Measurements from ENCODE around the gene TMEM138. TPM values are rescaled to one million over a fixed set of nuclear protein-coding genes. Genes with fewer than 3 reads are reported as not detected.

The TMEM138 gene
- total and polyA plus RNA-seq, 4 donors = 31.9 to 71.3 (median 39.8) TPM

- Histone ChIP-seq H3K4me3 (ENCODE audit: low read length in 2 of 2) (no peak overlapping the region), H3K27me3 (ENCODE audit: control insufficient read depth in 1 of 2, insufficient read depth in 2 of 2, low read length in 1 of 2) (no peaks in the 10 kb centered on the region), H3K27ac (ENCODE audit: low read depth in 1 of 2, low read length in 2 of 2) (no peak overlapping the region), H3K4me1 (ENCODE audit: control insufficient read depth in 1 of 2, insufficient read depth in 2 of 2, low read length in 2 of 2) (no peaks in the 10 kb centered on the region), H3K36me3 (ENCODE audit: control insufficient read depth in 1 of 2, insufficient read depth in 2 of 2, low read length in 1 of 2) (peaks cover 17 to 19% of the 10 kb centered on the region in 2 donors), H3K9me3 (ENCODE audit: control insufficient read depth, low read length) (no peaks in the 10 kb centered on the region)
- intact Hi-C loops (cut with DNase I) = no loop called here
- no peak for ATAC-seq (ENCODE audit: low FRiP score)
- DNase-seq = peak in 1 of 2 donors; percentile 26
- WGBS, 2 donors = 92 to 96% methylated on average over 7 of the region's 7 CpGs
Observed at GRCh38 chr11:61368646-61369045, 6.5 kb downstream of the TMEM138 start.

GRCh38 chr11:61369372-61370348 is 7.5 kb downstream of the TMEM138 start:
- ATAC-seq (ENCODE audit: low FRiP score) = peak; percentile 87
- H3K27ac ChIP-seq (ENCODE audit: low read depth in 1 of 2, low read length in 2 of 2) = no peak overlapping the region

GRCh38 chr11:61370349-61371005 is 8.3 kb downstream of the TMEM138 start:
- DNase-seq (no peak), ATAC-seq (ENCODE audit: low FRiP score) (no peak)
- Histone ChIP-seq H3K9me3 (ENCODE audit: control insufficient read depth, low read length) (no peaks in the 10 kb centered on the region), H3K4me1 (ENCODE audit: control insufficient read depth in 1 of 2, insufficient read depth in 2 of 2, low read length in 2 of 2) (no peaks in the 10 kb centered on the region), H3K36me3 (ENCODE audit: control insufficient read depth in 1 of 2, insufficient read depth in 2 of 2, low read length in 1 of 2) (peaks cover 13 to 17% of the 10 kb centered on the region in 2 donors), H3K27me3 (ENCODE audit: control insufficient read depth in 1 of 2, insufficient read depth in 2 of 2, low read length in 1 of 2) (no peaks in the 10 kb centered on the region), H3K4me3 (ENCODE audit: low read length in 2 of 2) (no peak overlapping the region), H3K27ac (ENCODE audit: low read depth in 1 of 2, low read length in 2 of 2) (no peak overlapping the region)
- intact Hi-C loops (cut with DNase I) = no loop called here
- 90 to 93% methylated on average over 8 of the region's 8 CpGs for WGBS, 2 donors

More at GRCh38 chr11:61369372-61370348, 7.5 kb downstream of the TMEM138 start:
- Histone ChIP-seq H3K27me3 (ENCODE audit: control insufficient read depth in 1 of 2, insufficient read depth in 2 of 2, low read length in 1 of 2) (no peaks in the 10 kb centered on the region), H3K4me3 (ENCODE audit: low read length in 2 of 2) (no peak overlapping the region), H3K36me3 (ENCODE audit: control insufficient read depth in 1 of 2, insufficient read depth in 2 of 2, low read length in 1 of 2) (peaks cover 14 to 17% of the 10 kb centered on the region in 2 donors), H3K9me3 (ENCODE audit: control insufficient read depth, low read length) (no peaks in the 10 kb centered on the region), H3K4me1 (ENCODE audit: control insufficient read depth in 1 of 2, insufficient read depth in 2 of 2, low read length in 2 of 2) (no peaks in the 10 kb centered on the region)
- peak in 1 of 2 donors; percentile 73 for DNase-seq
- intact Hi-C loops (cut with DNase I) = no loop called here
- 77 to 81% methylated on average over 9 of the region's 9 CpGs for WGBS, 2 donors

GRCh38 chr11:61372659-61373420 is 10.7 kb downstream of the TMEM138 start:
- WGBS, 2 donors = 61 to 62% methylated on average over 8 of the region's 8 CpGs
- no peaks in the 10 kb centered on the region for H3K27me3 ChIP-seq (ENCODE audit: control insufficient read depth in 1 of 2, insufficient read depth in 2 of 2, low read length in 1 of 2)
- peaks cover 6 to 7% of the 10 kb centered on the region in 2 donors for H3K36me3 ChIP-seq (ENCODE audit: control insufficient read depth in 1 of 2, insufficient read depth in 2 of 2, low read length in 1 of 2)
- H3K9me3 ChIP-seq (ENCODE audit: control insufficient read depth, low read length) = no peaks in the 10 kb centered on the region
- DNase-seq (no peak), ATAC-seq (ENCODE audit: low FRiP score) (no peak)
- H3K27ac ChIP-seq (ENCODE audit: low read depth in 1 of 2, low read length in 2 of 2) = no peak overlapping the region
- H3K4me1 ChIP-seq (ENCODE audit: control insufficient read depth in 1 of 2, insufficient read depth in 2 of 2, low read length in 2 of 2) = no peaks in the 10 kb centered on the region
- intact Hi-C loops (cut with DNase I) = no loop called here
- H3K4me3 ChIP-seq (ENCODE audit: low read length in 2 of 2) = no peak overlapping the region

- no peak overlapping the region for H3K27ac ChIP-seq (ENCODE audit: low read depth in 1 of 2, low read length in 2 of 2)
- no peaks in the 10 kb centered on the region for H3K36me3 ChIP-seq (ENCODE audit: control insufficient read depth in 1 of 2, insufficient read depth in 2 of 2, low read length in 1 of 2)
- no peak overlapping the region for H3K4me3 ChIP-seq (ENCODE audit: low read length in 2 of 2)
- ATAC-seq (ENCODE audit: low FRiP score) = no peak
- WGBS, 2 donors = 62 to 66% methylated on average over 6 of the region's 6 CpGs
- no peaks in the 10 kb centered on the region for H3K9me3 ChIP-seq (ENCODE audit: control insufficient read depth, low read length)
- peaks cover 0 to 5% of the 10 kb centered on the region in 2 donors for H3K4me1 ChIP-seq (ENCODE audit: control insufficient read depth in 1 of 2, insufficient read depth in 2 of 2, low read length in 2 of 2)
- H3K27me3 ChIP-seq (ENCODE audit: control insufficient read depth in 1 of 2, insufficient read depth in 2 of 2, low read length in 1 of 2) = no peaks in the 10 kb centered on the region
- DNase-seq = no peak
- intact Hi-C loops (cut with DNase I) = no loop called here
Observed at GRCh38 chr11:61375761-61376108, 13.6 kb downstream of the TMEM138 start.

GRCh38 chr11:61377461-61378160 is 15.4 kb downstream of the TMEM138 start:
- H3K27ac ChIP-seq (ENCODE audit: low read depth in 1 of 2, low read length in 2 of 2) = no peak overlapping the region
- intact Hi-C loops (cut with DNase I) = no loop called here
- DNase-seq (no peak), ATAC-seq (ENCODE audit: low FRiP score) (no peak)
- no peaks in the 10 kb centered on the region for H3K9me3 ChIP-seq (ENCODE audit: control insufficient read depth, low read length)
- no peak overlapping the region for H3K4me3 ChIP-seq (ENCODE audit: low read length in 2 of 2)
- H3K4me1 ChIP-seq (ENCODE audit: control insufficient read depth in 1 of 2, insufficient read depth in 2 of 2, low read length in 2 of 2) = peaks cover 0 to 5% of the 10 kb centered on the region in 2 donors
- no peaks in the 10 kb centered on the region for H3K27me3 ChIP-seq (ENCODE audit: control insufficient read depth in 1 of 2, insufficient read depth in 2 of 2, low read length in 1 of 2)
- WGBS, 2 donors = 92 to 94% methylated on average over 6 of the region's 6 CpGs
- H3K36me3 ChIP-seq (ENCODE audit: control insufficient read depth in 1 of 2, insufficient read depth in 2 of 2, low read length in 1 of 2) = no peaks in the 10 kb centered on the region

GRCh38 chr11:61378713-61379313 is 16.6 kb downstream of the TMEM138 start:
- H3K4me1 ChIP-seq (ENCODE audit: control insufficient read depth in 1 of 2, insufficient read depth in 2 of 2, low read length in 2 of 2) = peaks cover 0 to 5% of the 10 kb centered on the region in 2 donors
- 68 to 70% methylated on average over 5 of the region's 5 CpGs for WGBS, 2 donors
- DNase-seq = peak in 1 of 2 donors; percentile 69
- ATAC-seq (ENCODE audit: low FRiP score) = peak; percentile 94
- intact Hi-C loops (cut with DNase I) = no loop called here
- H3K9me3 ChIP-seq (ENCODE audit: control insufficient read depth, low read length) = no peaks in the 10 kb centered on the region
- no peaks in the 10 kb centered on the region for H3K36me3 ChIP-seq (ENCODE audit: control insufficient read depth in 1 of 2, insufficient read depth in 2 of 2, low read length in 1 of 2)
- H3K27me3 ChIP-seq (ENCODE audit: control insufficient read depth in 1 of 2, insufficient read depth in 2 of 2, low read length in 1 of 2) = no peaks in the 10 kb centered on the region
- no peak overlapping the region for H3K4me3 ChIP-seq (ENCODE audit: low read length in 2 of 2)
- peak overlapping the region in 1 of 2 donors; percentile 94 for H3K27ac ChIP-seq (ENCODE audit: low read depth in 1 of 2, low read length in 2 of 2)

GRCh38 chr11:61380884-61381283 is 18.7 kb downstream of the TMEM138 start:
- ATAC-seq (ENCODE audit: low FRiP score) (no peak), DNase-seq (no peak)
- Histone ChIP-seq H3K27me3 (ENCODE audit: control insufficient read depth in 1 of 2, insufficient read depth in 2 of 2, low read length in 1 of 2) (no peaks in the 10 kb centered on the region), H3K4me1 (ENCODE audit: control insufficient read depth in 1 of 2, insufficient read depth in 2 of 2, low read length in 2 of 2) (peaks cover 0 to 5% of the 10 kb centered on the region in 2 donors), H3K9me3 (ENCODE audit: control insufficient read depth, low read length) (no peaks in the 10 kb centered on the region), H3K36me3 (ENCODE audit: control insufficient read depth in 1 of 2, insufficient read depth in 2 of 2, low read length in 1 of 2) (no peaks in the 10 kb centered on the region), H3K4me3 (ENCODE audit: low read length in 2 of 2) (no peak overlapping the region), H3K27ac (ENCODE audit: low read depth in 1 of 2, low read length in 2 of 2) (no peak overlapping the region)
- 94 to 95% methylated on average over 9 of the region's 9 CpGs for WGBS, 2 donors
- intact Hi-C loops (cut with DNase I) = no loop called here
